ENCODE data around the gene AMT. TPM values are rescaled to one million over a fixed set of nuclear protein-coding genes. Genes with fewer than 3 reads are reported as not detected.

The AMT gene
- total and polyA plus RNA-seq, 2 of the 13 experiments (the other 11 are each of a cell fraction or from before 2014, with no cell fraction given), result 35.3 to 59.0 TPM

DNA sequence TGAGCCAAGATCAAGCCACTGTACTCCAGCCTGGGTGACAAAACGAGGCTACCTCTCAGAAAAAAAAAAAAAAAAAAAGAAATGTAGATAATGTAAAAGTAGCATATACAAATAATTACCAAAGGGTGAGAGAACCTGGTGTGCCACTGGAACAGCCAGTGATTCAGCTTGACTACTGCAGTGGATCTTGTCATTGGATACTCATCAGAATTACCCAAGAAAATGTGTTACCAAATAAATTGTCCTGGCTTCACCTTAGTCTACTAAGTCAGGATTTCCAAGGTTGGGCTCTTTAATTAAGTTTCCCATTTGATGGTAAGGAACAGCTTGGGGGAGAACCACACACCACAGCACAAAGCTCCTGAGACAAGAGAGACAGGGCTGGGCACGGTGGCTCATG is 5.3 kb upstream of the AMT start:
- intact Hi-C loops (cut with micrococcal nuclease; ENCODE audit: unreplicated experiment), result no loop called here
- in situ Hi-C loops (cut with HindIII; ENCODE audit: extremely low pct_ligation_motif_present, low pct_unique_long_range_greater_than_20kb), result loop anchor here (25.0 kb wide), 2 partner anchors 90 to 265 kb away; partner anchors contain the start of genes CCDC71, KLHDC8B and USP4
- Histone ChIP-seq H3K9ac (ENCODE audit: insufficient read depth, low read depth, low read length) (no peak overlapping the region), H2AFZ (ENCODE audit: low read length) (no peak overlapping the region), H3K27ac (ENCODE audit: extremely low read length, insufficient read depth, low read length) (no peak overlapping the region), H3K4me1 (ENCODE audit: insufficient read depth, low read length) (peaks cover 45% of the 10 kb centered on the region), H3K4me3 (replicated peaks in 1 of 3; ENCODE audit: insufficient read depth in 1 of 3, low read depth in 2 of 3, low read length in 3 of 3) (no peak overlapping the region), H3K79me2 (ENCODE audit: insufficient read depth, low read length) (no peaks in the 10 kb centered on the region), H3K9me3 (ENCODE audit: low read length) (no peaks in the 10 kb centered on the region), H3K36me3 (replicated peaks in 1 of 2; ENCODE audit: control insufficient read depth in 1 of 2, insufficient read depth in 2 of 2, low read length in 2 of 2) (0 out of 5 replicates have a peak, but pooled peaks cover 0 to 2% of the 10 kb centered on the region in 2 experiments), H3K27me3 (ENCODE audit: control insufficient read depth in 1 of 2, insufficient read depth in 2 of 2, low read length in 2 of 2) (no peaks in the 10 kb centered on the region; a peak in 2 of 5 replicates), H4K20me1 (ENCODE audit: insufficient read depth, low read length) (no peaks in the 10 kb centered on the region), H3K4me2 (ENCODE audit: low read depth, low read length) (no peak overlapping the region)
- ChIA-PET POLR2A (interaction anchor here (0.7 to 3.6 kb wide), 3 partner anchors 15 to 88 kb away, joined by 3 to 35 read pairs (median 4); partner anchors contain the start of genes RHOA, TCTA and USP4), CTCF (ENCODE audit: low intra/inter-chr PET ratio, low total read pairs) (no interaction called here)
- BruUV-seq (replicated peaks), result no TSS peak
- TF ChIP-seq KDM6A (CRISPR knock-in tag; IDR thresholded peaks at IDR 0.05; ENCODE audit: low read depth), result no peak
- TF ChIP-seq ZSCAN29 (CRISPR knock-in tag; conservative IDR thresholded peaks at IDR 0.05), result no peak
- TF ChIP-seq, protein P1, sequence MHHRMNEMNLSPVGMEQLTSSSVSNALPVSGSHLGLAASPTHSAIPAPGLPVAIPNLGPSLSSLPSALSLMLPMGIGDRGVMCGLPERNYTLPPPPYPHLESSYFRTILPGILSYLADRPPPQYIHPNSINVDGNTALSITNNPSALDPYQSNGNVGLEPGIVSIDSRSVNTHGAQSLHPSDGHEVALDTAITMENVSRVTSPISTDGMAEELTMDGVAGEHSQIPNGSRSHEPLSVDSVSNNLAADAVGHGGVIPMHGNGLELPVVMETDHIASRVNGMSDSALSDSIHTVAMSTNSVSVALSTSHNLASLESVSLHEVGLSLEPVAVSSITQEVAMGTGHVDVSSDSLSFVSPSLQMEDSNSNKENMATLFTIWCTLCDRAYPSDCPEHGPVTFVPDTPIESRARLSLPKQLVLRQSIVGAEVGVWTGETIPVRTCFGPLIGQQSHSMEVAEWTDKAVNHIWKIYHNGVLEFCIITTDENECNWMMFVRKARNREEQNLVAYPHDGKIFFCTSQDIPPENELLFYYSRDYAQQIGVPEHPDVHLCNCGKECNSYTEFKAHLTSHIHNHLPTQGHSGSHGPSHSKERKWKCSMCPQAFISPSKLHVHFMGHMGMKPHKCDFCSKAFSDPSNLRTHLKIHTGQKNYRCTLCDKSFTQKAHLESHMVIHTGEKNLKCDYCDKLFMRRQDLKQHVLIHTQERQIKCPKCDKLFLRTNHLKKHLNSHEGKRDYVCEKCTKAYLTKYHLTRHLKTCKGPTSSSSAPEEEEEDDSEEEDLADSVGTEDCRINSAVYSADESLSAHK (CRISPR knock-in tag; IDR thresholded peaks at IDR 0.05; ENCODE audit: borderline replicate concordance), result no peak
- ATAC-seq (no peak), FAIRE-seq (no peak), DNase-seq (ENCODE audit: low spot score) (no peak)
- WGBS (ENCODE audit: low lambda C conversion rate), result 100% methylated on average over 2 of the region's 2 CpGs

DNA sequence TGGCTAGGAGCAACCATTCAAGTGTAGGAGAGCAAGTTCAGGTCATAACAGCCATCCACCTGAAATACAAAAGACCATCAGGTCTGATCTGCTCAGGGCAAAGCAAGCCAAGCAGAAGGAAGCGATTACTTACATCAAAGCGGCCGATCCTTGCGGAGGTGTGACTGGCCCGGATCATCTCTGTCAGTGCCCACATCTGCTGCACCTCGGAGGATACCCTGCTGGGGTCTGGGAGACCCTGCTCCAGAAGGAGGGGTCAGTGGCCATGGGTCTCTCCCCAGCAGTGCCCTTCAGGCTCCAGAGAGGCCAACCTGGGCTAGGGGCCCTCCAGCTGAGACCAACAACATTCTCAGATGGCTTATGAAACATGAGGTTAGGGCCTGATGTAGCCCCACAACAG is 2.5 kb upstream of the AMT start:
- BruUV-seq (replicated peaks), result no TSS peak
- intact Hi-C loops (cut with micrococcal nuclease; ENCODE audit: unreplicated experiment), result no loop called here
- TF ChIP-seq ZMAT3 (CRISPR knock-in tag; conservative IDR thresholded peaks at IDR 0.05), result no peak
- no peak for TF ChIP-seq NFATC3 (CRISPR knock-in tag; IDR thresholded peaks at IDR 0.05)
- TF ChIP-seq SMARCE1 (IDR thresholded peaks at IDR 0.05; ENCODE audit: borderline replicate concordance), result no peak
- no peak for TF ChIP-seq RFX5 (IDR thresholded peaks at IDR 0.05; ENCODE audit: low read depth, low read length)
- no peak for TF ChIP-seq PHF20 (CRISPR knock-in tag; IDR thresholded peaks at IDR 0.05)
- TF ChIP-seq ZNF569 (CRISPR knock-in tag; IDR thresholded peaks at IDR 0.05; ENCODE audit: borderline replicate concordance), result no peak
- TF ChIP-seq ZNF180 (CRISPR knock-in tag; IDR thresholded peaks at IDR 0.05; ENCODE audit: borderline replicate concordance, low read depth), result no peak
- no peak for TF ChIP-seq TEAD3 (CRISPR knock-in tag; optimal IDR thresholded peaks at IDR 0.05; ENCODE audit: borderline replicate concordance)
- TF ChIP-seq DPF2 (CRISPR knock-in tag; IDR thresholded peaks at IDR 0.05; ENCODE audit: borderline replicate concordance, low read depth), result no peak
- TF ChIP-seq ELF1 (CRISPR knock-in tag; IDR thresholded peaks at IDR 0.05), result no peak
- TF ChIP-seq, protein P2, sequence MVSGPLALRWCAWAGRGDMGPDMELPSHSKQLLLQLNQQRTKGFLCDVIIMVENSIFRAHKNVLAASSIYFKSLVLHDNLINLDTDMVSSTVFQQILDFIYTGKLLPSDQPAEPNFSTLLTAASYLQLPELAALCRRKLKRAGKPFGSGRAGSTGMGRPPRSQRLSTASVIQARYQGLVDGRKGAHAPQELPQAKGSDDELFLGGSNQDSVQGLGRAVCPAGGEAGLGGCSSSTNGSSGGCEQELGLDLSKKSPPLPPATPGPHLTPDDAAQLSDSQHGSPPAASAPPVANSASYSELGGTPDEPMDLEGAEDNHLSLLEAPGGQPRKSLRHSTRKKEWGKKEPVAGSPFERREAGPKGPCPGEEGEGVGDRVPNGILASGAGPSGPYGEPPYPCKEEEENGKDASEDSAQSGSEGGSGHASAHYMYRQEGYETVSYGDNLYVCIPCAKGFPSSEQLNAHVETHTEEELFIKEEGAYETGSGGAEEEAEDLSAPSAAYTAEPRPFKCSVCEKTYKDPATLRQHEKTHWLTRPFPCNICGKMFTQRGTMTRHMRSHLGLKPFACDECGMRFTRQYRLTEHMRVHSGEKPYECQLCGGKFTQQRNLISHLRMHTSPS (CRISPR knock-in tag; IDR thresholded peaks at IDR 0.05; ENCODE audit: low read depth), result no peak

More for the DNA sequence above, 2.5 kb upstream of the AMT start:
- Histone ChIP-seq H3K9me3 (ENCODE audit: low read length) (no peaks in the 10 kb centered on the region), H3K4me2 (ENCODE audit: low read depth, low read length) (no peak overlapping the region), H3K9ac (ENCODE audit: insufficient read depth, low read depth, low read length) (no peak overlapping the region), H2AFZ (ENCODE audit: low read length) (no peak overlapping the region), H3K36me3 (replicated peaks in 1 of 2; ENCODE audit: control insufficient read depth in 1 of 2, insufficient read depth in 2 of 2, low read length in 2 of 2) (peaks cover 0 to 2% of the 10 kb centered on the region in 2 experiments; a peak in 1 of 5 replicates), H3K4me3 (replicated peaks in 1 of 3; ENCODE audit: insufficient read depth in 1 of 3, low read depth in 2 of 3, low read length in 3 of 3) (no peak overlapping the region), H3K27ac (ENCODE audit: extremely low read length, insufficient read depth, low read length) (no peak overlapping the region), H3K79me2 (ENCODE audit: insufficient read depth, low read length) (peaks cover 3% of the 10 kb centered on the region), H4K20me1 (ENCODE audit: insufficient read depth, low read length) (no peaks in the 10 kb centered on the region), H3K27me3 (ENCODE audit: control insufficient read depth in 1 of 2, insufficient read depth in 2 of 2, low read length in 2 of 2) (no peaks in the 10 kb centered on the region; a peak in 2 of 5 replicates), H3K4me1 (ENCODE audit: insufficient read depth, low read length) (peaks cover 46% of the 10 kb centered on the region)
- no peak for FAIRE-seq
- DNase-seq (ENCODE audit: low spot score), result no peak
- 80% methylated on average over 1 of the region's 6 CpGs for WGBS (ENCODE audit: low lambda C conversion rate)
- ATAC-seq, result no peak
- ChIA-PET POLR2A (interaction anchor here (1.4 kb wide), 1 partner anchor 85 kb away, joined by 6 read pairs; the partner anchor contains the start of gene USP4), CTCF (ENCODE audit: low intra/inter-chr PET ratio, low total read pairs) (no interaction called here)
- in situ Hi-C loops (cut with HindIII; ENCODE audit: extremely low pct_ligation_motif_present, low pct_unique_long_range_greater_than_20kb), result loop anchor here (25.0 kb wide), 2 partner anchors 88 to 263 kb away; partner anchors contain the start of genes CCDC71, KLHDC8B and USP4

Measured in HepG2 (cell line).